ENCODE results near the gene UQCC2.

Gene UQCC2

GRCh38 chr6:33661106-33661838, 50.2 kb downstream of the UQCC2 start:
- H3K36me3 ChIP-seq (ENCODE audit: control insufficient read depth, insufficient read depth, low read length), result peaks cover 45% of the 10 kb centered on the region
- H3K9ac ChIP-seq (ENCODE audit: low read length), result no peak overlapping the region
- no peak overlapping the region for H3K4me3 ChIP-seq (ENCODE audit: low read depth, low read length)
- H3K9me3 ChIP-seq (ENCODE audit: control insufficient read depth, insufficient read depth, low read depth, low read length), result no peaks in the 10 kb centered on the region
- H3K27ac ChIP-seq (ENCODE audit: low read depth, low read length), result no peak overlapping the region
- H3K4me1 ChIP-seq (ENCODE audit: control insufficient read depth, insufficient read depth, low read length), result peaks cover 7% of the 10 kb centered on the region; the same call in 1 of the 2 replicates
- H3K27me3 ChIP-seq (ENCODE audit: control insufficient read depth, insufficient read depth, low read length), result no peaks in the 10 kb centered on the region

GRCh38 chr6:33659986-33660385, 51.5 kb downstream of the UQCC2 start:
- Histone ChIP-seq H3K4me1 (ENCODE audit: control insufficient read depth, insufficient read depth, low read length) (peaks cover 10% of the 10 kb centered on the region; the same call in 1 of the 2 replicates), H3K9me3 (ENCODE audit: control insufficient read depth, insufficient read depth, low read depth, low read length) (no peaks in the 10 kb centered on the region), H3K4me3 (ENCODE audit: low read depth, low read length) (no peak overlapping the region), H3K9ac (ENCODE audit: low read length) (no peak overlapping the region), H3K36me3 (ENCODE audit: control insufficient read depth, insufficient read depth, low read length) (peaks cover 42% of the 10 kb centered on the region), H3K27ac (ENCODE audit: low read depth, low read length) (no peak overlapping the region), H3K27me3 (ENCODE audit: control insufficient read depth, insufficient read depth, low read length) (no peaks in the 10 kb centered on the region)

- Histone ChIP-seq H3K4me3 (ENCODE audit: low read depth, low read length) (no peak overlapping the region), H3K27ac (ENCODE audit: low read depth, low read length) (no peak overlapping the region), H3K4me1 (ENCODE audit: control insufficient read depth, insufficient read depth, low read length) (peaks cover 10% of the 10 kb centered on the region; the same call in 1 of the 2 replicates), H3K9ac (ENCODE audit: low read length) (no peak overlapping the region), H3K27me3 (ENCODE audit: control insufficient read depth, insufficient read depth, low read length) (no peaks in the 10 kb centered on the region), H3K9me3 (ENCODE audit: control insufficient read depth, insufficient read depth, low read depth, low read length) (no peaks in the 10 kb centered on the region), H3K36me3 (ENCODE audit: control insufficient read depth, insufficient read depth, low read length) (peaks cover 34% of the 10 kb centered on the region)
Measured at GRCh38 chr6:33658982-33659689, 52.4 kb downstream of the UQCC2 start.

- Histone ChIP-seq H3K4me1 (ENCODE audit: control insufficient read depth, insufficient read depth, low read length) (peaks cover 10% of the 10 kb centered on the region; the same call in 1 of the 2 replicates), H3K27ac (ENCODE audit: low read depth, low read length) (no peak overlapping the region), H3K36me3 (ENCODE audit: control insufficient read depth, insufficient read depth, low read length) (peaks cover 30% of the 10 kb centered on the region), H3K27me3 (ENCODE audit: control insufficient read depth, insufficient read depth, low read length) (no peaks in the 10 kb centered on the region), H3K9ac (ENCODE audit: low read length) (no peak overlapping the region), H3K9me3 (ENCODE audit: control insufficient read depth, insufficient read depth, low read depth, low read length) (no peaks in the 10 kb centered on the region), H3K4me3 (ENCODE audit: low read depth, low read length) (no peak overlapping the region)
Measured at GRCh38 chr6:33656844-33657243, 54.7 kb downstream of the UQCC2 start.

- no peak overlapping the region for H3K9ac ChIP-seq (ENCODE audit: low read length)
- H3K36me3 ChIP-seq (ENCODE audit: control insufficient read depth, insufficient read depth, low read length), result peaks cover 25% of the 10 kb centered on the region
- H3K4me3 ChIP-seq (ENCODE audit: low read depth, low read length), result no peak overlapping the region
- H3K27me3 ChIP-seq (ENCODE audit: control insufficient read depth, insufficient read depth, low read length), result no peaks in the 10 kb centered on the region
- no peak overlapping the region for H3K27ac ChIP-seq (ENCODE audit: low read depth, low read length)
- peaks cover 10% of the 10 kb centered on the region; the same call in 1 of the 2 replicates for H3K4me1 ChIP-seq (ENCODE audit: control insufficient read depth, insufficient read depth, low read length)
- H3K9me3 ChIP-seq (ENCODE audit: control insufficient read depth, insufficient read depth, low read depth, low read length), result no peaks in the 10 kb centered on the region
Measured at GRCh38 chr6:33654831-33655554, 56.5 kb downstream of the UQCC2 start.

- Histone ChIP-seq H3K9me3 (ENCODE audit: control insufficient read depth, insufficient read depth, low read depth, low read length) (no peaks in the 10 kb centered on the region), H3K27me3 (ENCODE audit: control insufficient read depth, insufficient read depth, low read length) (no peaks in the 10 kb centered on the region), H3K4me3 (ENCODE audit: low read depth, low read length) (no peak overlapping the region), H3K9ac (ENCODE audit: low read length) (no peak overlapping the region), H3K27ac (ENCODE audit: low read depth, low read length) (no peak overlapping the region), H3K36me3 (ENCODE audit: control insufficient read depth, insufficient read depth, low read length) (peaks cover 10% of the 10 kb centered on the region; the same call in 1 of the 2 replicates), H3K4me1 (ENCODE audit: control insufficient read depth, insufficient read depth, low read length) (peaks cover 9% of the 10 kb centered on the region; the same call in 1 of the 2 replicates)
Measured at GRCh38 chr6:33652002-33652401, 59.5 kb downstream of the UQCC2 start.

- no peak overlapping the region for H3K27ac ChIP-seq (ENCODE audit: low read depth, low read length)
- H3K4me1 ChIP-seq (ENCODE audit: control insufficient read depth, insufficient read depth, low read length), result peaks cover 3% of the 10 kb centered on the region; the same call in 1 of the 2 replicates
- peaks cover 6% of the 10 kb centered on the region; the same call in 1 of the 2 replicates for H3K36me3 ChIP-seq (ENCODE audit: control insufficient read depth, insufficient read depth, low read length)
- no peak overlapping the region for H3K9ac ChIP-seq (ENCODE audit: low read length)
- H3K9me3 ChIP-seq (ENCODE audit: control insufficient read depth, insufficient read depth, low read depth, low read length), result no peaks in the 10 kb centered on the region
- no peak overlapping the region for H3K4me3 ChIP-seq (ENCODE audit: low read depth, low read length)
- H3K27me3 ChIP-seq (ENCODE audit: control insufficient read depth, insufficient read depth, low read length), result no peaks in the 10 kb centered on the region
Measured at GRCh38 chr6:33651403-33651802, 60.1 kb downstream of the UQCC2 start.
